Loucy (cell line): ENCODE measurements around the gene SCNM1.

Experiments
- H2AFZ ChIP-seq: fragments of 200-600 bp; sonication (generic); 2 replicates; pipeline ENCODE4 v1.6.0; 2016; ENCODE audit warnings: antibody characterized with exemption, mild to moderate bottlenecking, low read length, moderate library complexity
- H3F3A ChIP-seq: fragments of 200-600 bp; 2 replicates; pipeline ENCODE4 v1.6.0; 2016; ENCODE audit warnings: antibody characterized with exemption, low read depth, mild to moderate bottlenecking
- H3K27me3 ChIP-seq: fragments of 200-600 bp; sonication (generic); 2 replicates; pipeline ENCODE4 v1.6.1; 2014; ENCODE audit warnings: low read length, mild to moderate bottlenecking; ENCODE audit not compliant: insufficient read depth, poor library complexity, severe bottlenecking
- H3K36me3 ChIP-seq: fragments of 200-600 bp; sonication (generic); 2 replicates; pipeline ENCODE4 v1.6.1; 2016; ENCODE audit warnings: low read length; ENCODE audit not compliant: insufficient read depth
- H3K4me1 ChIP-seq: fragments of 200-600 bp; sonication (generic); 2 replicates; pipeline ENCODE4 v1.5.1; 2014; ENCODE audit warnings: low read length, mild to moderate bottlenecking; ENCODE audit not compliant: insufficient read depth, poor library complexity, severe bottlenecking
- H3K4me2 ChIP-seq: fragments of 200-600 bp; sonication (generic); 2 replicates; pipeline ENCODE4 v1.6.0; 2014; ENCODE audit warnings: antibody characterized with exemption, low read length, low read depth, mild to moderate bottlenecking; ENCODE audit not compliant: poor library complexity, severe bottlenecking
- H3K4me3 ChIP-seq: fragments of 200-600 bp; sonication (generic); 2 replicates; pipeline ENCODE4 v1.5.1; 2014; ENCODE audit warnings: low read length, mild to moderate bottlenecking, mixed read lengths; ENCODE audit not compliant: poor library complexity, severe bottlenecking
- H3K79me2 ChIP-seq: fragments of 200-600 bp; sonication (generic); 2 replicates; pipeline ENCODE4 v1.6.1; 2014; ENCODE audit warnings: low read length; ENCODE audit not compliant: insufficient read depth
- H3K9ac ChIP-seq: fragments of 200-600 bp; sonication (generic); 2 replicates; pipeline ENCODE4 v1.6.0; 2014; ENCODE audit warnings: mild to moderate bottlenecking, low read depth, low read length, moderate library complexity; ENCODE audit not compliant: poor library complexity, severe bottlenecking
- H3K9me2 ChIP-seq: fragments of 200-600 bp; sonication (generic); replicated peaks from 2 replicates; pipeline ENCODE4 v1.6.1; 2016; ENCODE audit warnings: low read depth, low read length, mixed read lengths
- H3K9me3 ChIP-seq: fragments of 200-600 bp; sonication (generic); 2 replicates; pipeline ENCODE4 v1.6.1; 2014; ENCODE audit warnings: mild to moderate bottlenecking, antibody characterized with exemption, low read length, low read depth; ENCODE audit not compliant: insufficient read depth
- H4K20me1 ChIP-seq: fragments of 200-600 bp; sonication (generic); 2 replicates; pipeline ENCODE4 v1.6.0; 2014; ENCODE audit warnings: antibody characterized with exemption, low read length, mild to moderate bottlenecking; ENCODE audit not compliant: insufficient read depth, poor library complexity, severe bottlenecking
- CTCF ChIP-seq: fragments of 200-600 bp; sonication (generic); conservative IDR thresholded peaks from 2 replicates; pipeline ENCODE4 v1.5.1; 2014; ENCODE audit warnings: mild to moderate bottlenecking, antibody characterized with exemption, low read length
- EZH2phosphoT487 ChIP-seq: fragments of 200-600 bp; IDR thresholded peaks from 2 replicates; pipeline ENCODE4 v1.6.1; 2018; ENCODE audit warnings: antibody characterized with exemption, mild to moderate bottlenecking, moderate library complexity, borderline replicate concordance

The SCNM1 gene

DNA sequence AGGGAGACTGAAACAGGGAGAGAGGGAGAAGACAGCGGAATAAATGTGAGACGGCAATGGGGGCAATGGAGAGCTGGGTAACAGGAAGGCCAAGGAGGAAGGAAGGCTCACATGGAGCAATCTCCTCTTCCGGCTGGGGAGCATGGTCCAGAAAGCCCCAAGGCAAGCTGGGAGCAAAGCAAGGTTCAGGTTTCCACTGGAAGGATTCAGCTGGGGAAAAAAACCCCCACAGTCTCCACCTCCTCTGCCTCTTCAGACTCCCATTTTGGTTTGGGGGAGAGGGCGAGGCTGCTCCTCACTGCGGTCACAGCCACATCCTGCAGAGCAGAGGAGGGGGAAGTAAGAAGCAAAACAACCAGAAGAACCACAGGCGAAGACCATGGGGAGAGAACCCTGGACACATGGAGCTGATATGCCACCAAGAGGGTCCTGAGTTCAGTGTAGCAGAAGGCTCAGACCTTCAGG lies 8.8 kb upstream of the SCNM1 start:
- no peak for TF ChIP-seq CTCF
- H2AFZ ChIP-seq = peak overlapping the region; percentile 79; the same call in 1 of the 2 replicates
- H3K4me3 ChIP-seq = peak overlapping the region; percentile 76

GRCh38 chr1:151158326-151158725 lies 7.6 kb upstream of the SCNM1 start:
- no peak for TF ChIP-seq EZH2phosphoT487
- TF ChIP-seq CTCF = no peak
- Histone ChIP-seq H2AFZ (no peak overlapping the region), H3K27me3 (no peaks in the 10 kb centered on the region), H3K9ac (peak overlapping the region; percentile 81), H4K20me1 (no peaks in the 10 kb centered on the region), H3K79me2 (peaks cover 20% of the 10 kb centered on the region; the same call in 1 of the 2 replicates), H3K36me3 (no peaks in the 10 kb centered on the region), H3K9me2 (no peaks in the 10 kb centered on the region), H3K9me3 (no peaks in the 10 kb centered on the region), H3F3A (no peaks in the 10 kb centered on the region), H3K4me2 (peak overlapping the region; percentile 80), H3K4me3 (peak overlapping the region; percentile 76), H3K4me1 (peaks cover 32% of the 10 kb centered on the region)

More for the DNA sequence above, 8.8 kb upstream of the SCNM1 start:
- H3F3A ChIP-seq = no peaks in the 10 kb centered on the region
- H3K36me3 ChIP-seq = no peaks in the 10 kb centered on the region
- peak overlapping the region; percentile 80 for H3K4me2 ChIP-seq
- H3K9ac ChIP-seq = peak overlapping the region; percentile 81
- H3K9me3 ChIP-seq = no peaks in the 10 kb centered on the region
- no peaks in the 10 kb centered on the region for H4K20me1 ChIP-seq
- no peaks in the 10 kb centered on the region for H3K9me2 ChIP-seq
- peaks cover 20% of the 10 kb centered on the region; the same call in 1 of the 2 replicates for H3K79me2 ChIP-seq
- H3K27me3 ChIP-seq = no peaks in the 10 kb centered on the region
- H3K4me1 ChIP-seq = peaks cover 32% of the 10 kb centered on the region

DNA sequence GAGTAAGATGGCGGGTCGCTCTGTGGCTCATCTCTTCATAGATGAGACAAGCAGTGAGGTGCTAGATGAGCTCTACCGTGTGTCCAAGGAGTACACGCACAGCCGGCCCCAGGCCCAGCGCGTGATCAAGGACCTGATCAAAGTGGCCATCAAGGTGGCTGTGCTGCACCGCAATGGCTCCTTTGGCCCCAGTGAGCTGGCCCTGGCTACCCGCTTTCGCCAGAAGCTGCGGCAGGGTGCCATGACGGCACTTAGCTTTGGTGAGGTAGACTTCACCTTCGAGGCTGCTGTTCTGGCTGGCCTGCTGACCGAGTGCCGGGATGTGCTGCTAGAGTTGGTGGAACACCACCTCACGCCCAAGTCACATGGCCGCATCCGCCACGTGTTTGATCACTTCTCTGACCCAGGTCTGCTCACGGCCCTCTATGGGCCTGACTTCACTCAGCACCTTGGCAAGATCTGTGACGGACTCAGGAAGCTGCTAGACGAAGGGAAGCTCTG lies 7.1 kb upstream of the SCNM1 start:
- no peaks in the 10 kb centered on the region for H3K36me3 ChIP-seq

More for the DNA sequence above, 7.1 kb upstream of the SCNM1 start:
- Histone ChIP-seq H3K4me2 (peak overlapping the region; percentile 80), H3K9ac (no peak overlapping the region), H3F3A (no peaks in the 10 kb centered on the region), H4K20me1 (no peaks in the 10 kb centered on the region), H3K79me2 (peaks cover 20% of the 10 kb centered on the region; the same call in 1 of the 2 replicates), H2AFZ (no peak overlapping the region), H3K4me1 (peaks cover 32% of the 10 kb centered on the region), H3K9me3 (no peaks in the 10 kb centered on the region), H3K27me3 (no peaks in the 10 kb centered on the region), H3K4me3 (peak overlapping the region; percentile 76), H3K9me2 (no peaks in the 10 kb centered on the region)
- TF ChIP-seq EZH2phosphoT487 (no peak), CTCF (no peak)
